ENCODE data around the gene FAHD1.

DNA sequence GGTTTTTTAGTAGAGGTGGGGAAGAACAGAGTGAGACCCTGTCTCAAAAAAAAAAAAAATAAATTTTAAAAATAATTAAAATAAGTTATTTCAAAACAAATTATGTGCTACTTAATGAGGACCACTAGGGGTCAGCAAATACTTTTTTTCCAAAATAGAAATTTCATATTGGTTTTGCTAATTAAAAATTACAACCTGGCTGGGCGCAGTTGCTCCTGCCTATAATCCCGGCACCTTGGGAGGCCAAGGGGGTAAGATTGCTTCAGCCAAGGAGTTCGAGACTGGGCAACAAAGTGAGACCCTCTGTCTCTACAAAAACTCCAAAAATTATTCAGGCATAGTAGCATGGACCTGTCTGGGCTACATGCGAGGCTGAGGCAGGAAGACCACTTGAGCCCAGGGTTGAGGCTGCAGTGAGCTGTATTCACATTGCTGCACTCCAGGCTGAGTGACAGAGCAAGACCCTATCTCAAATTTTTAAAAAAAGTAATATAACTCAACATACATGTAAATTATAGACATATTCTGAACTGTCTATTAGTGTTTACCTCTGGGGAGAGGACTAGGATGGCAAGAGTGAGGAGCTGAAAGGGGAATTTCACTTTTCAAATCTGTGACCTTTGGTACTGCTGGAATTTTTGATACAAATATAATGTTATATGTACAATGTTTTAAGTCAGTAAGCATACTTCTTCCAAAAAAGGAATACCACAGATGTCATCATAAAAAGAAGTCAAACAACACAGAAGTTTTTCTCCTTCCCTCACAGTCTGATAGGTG is 36.9 kb downstream of the FAHD1 start:
- TF ChIP-seq ZNF121 (tag by site-specific recombination; IDR thresholded peaks at IDR 0.05) (no peak), SCRT1 (tag by site-specific recombination; IDR thresholded peaks at IDR 0.05; ENCODE audit: borderline replicate concordance) (no peak), ZNF274 (IDR thresholded peaks at IDR 0.05; ENCODE audit: low read length) (no peak), ZNF274 (tag by site-specific recombination; IDR thresholded peaks at IDR 0.05; ENCODE audit: borderline replicate concordance) (no peak), ZNF37A (tag by site-specific recombination; IDR thresholded peaks at IDR 0.05) (no peak), CTCF (tag by site-specific recombination; IDR thresholded peaks at IDR 0.05) (no peak), ZNF24 (tag by site-specific recombination; IDR thresholded peaks at IDR 0.05) (no peak), KLF1 (tag by site-specific recombination; IDR thresholded peaks at IDR 0.05) (no peak)
- TF ChIP-seq, protein P1, sequence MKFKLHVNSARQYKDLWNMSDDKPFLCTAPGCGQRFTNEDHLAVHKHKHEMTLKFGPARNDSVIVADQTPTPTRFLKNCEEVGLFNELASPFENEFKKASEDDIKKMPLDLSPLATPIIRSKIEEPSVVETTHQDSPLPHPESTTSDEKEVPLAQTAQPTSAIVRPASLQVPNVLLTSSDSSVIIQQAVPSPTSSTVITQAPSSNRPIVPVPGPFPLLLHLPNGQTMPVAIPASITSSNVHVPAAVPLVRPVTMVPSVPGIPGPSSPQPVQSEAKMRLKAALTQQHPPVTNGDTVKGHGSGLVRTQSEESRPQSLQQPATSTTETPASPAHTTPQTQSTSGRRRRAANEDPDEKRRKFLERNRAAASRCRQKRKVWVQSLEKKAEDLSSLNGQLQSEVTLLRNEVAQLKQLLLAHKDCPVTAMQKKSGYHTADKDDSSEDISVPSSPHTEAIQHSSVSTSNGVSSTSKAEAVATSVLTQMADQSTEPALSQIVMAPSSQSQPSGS (tag by site-specific recombination; IDR thresholded peaks at IDR 0.05; ENCODE audit: low read depth) = no peak
